CD14-positive monocyte (primary cell): Measurements from ENCODE around the gene KIDINS220. TPM values are rescaled to one million over a fixed set of nuclear protein-coding genes. Genes with fewer than 3 reads are reported as not detected.
A peak's percentile ranks its signal among the peaks of the same experiment; 100 is the strongest.

ENCODE experiments used
- DNase-seq, 3 donors: peaks; one replicate each; pipeline ENCODE4 v3.0.0-alpha.2; 2011 to 2022
- H2AFZ ChIP-seq: 2 replicates; pipeline ENCODE4 v1.6.0; 2012; ENCODE audit warnings: mild to moderate bottlenecking, low read depth, low read length, inconsistent platforms; ENCODE audit not compliant: insufficient read depth, poor library complexity, severe bottlenecking
- H3K27ac ChIP-seq, 2 donors: 1 replicate in 1 of 2; 2 replicates in 1 of 2; pipeline ENCODE4 v1.5.1; 2012 to 2013; ENCODE audit warnings: low read length in 2 of 2, control low read depth in 1 of 2, inconsistent platforms in 1 of 2, low read depth in 1 of 2, mild to moderate bottlenecking in 1 of 2
- H3K27me3 ChIP-seq, 2 donors: one replicate each; pipeline versions ENCODE4 v1.6.0 to v1.6.1; 2011 to 2013; ENCODE audit warnings: low read length in 2 of 2; ENCODE audit not compliant: control insufficient read depth in 2 of 2, insufficient read depth in 2 of 2
- H3K36me3 ChIP-seq, 2 donors: replicated peaks in 1 of 2; 1 replicate in 1 of 2; 2 replicates in 1 of 2; pipeline versions ENCODE4 v1.5.1 to v1.6.1; 2012 to 2013; ENCODE audit warnings: low read length in 2 of 2, control low read depth in 1 of 2, inconsistent platforms in 1 of 2, mild to moderate bottlenecking in 1 of 2; ENCODE audit not compliant: insufficient read depth in 2 of 2, control insufficient read depth in 1 of 2
- H3K4me1 ChIP-seq, 2 donors: 1 replicate in 1 of 2; 2 replicates in 1 of 2; pipeline versions ENCODE4 v1.5.1 to v1.6.1; 2012 to 2013; ENCODE audit warnings: low read length in 2 of 2, control low read depth in 1 of 2, inconsistent platforms in 1 of 2, mild to moderate bottlenecking in 1 of 2, moderate library complexity in 1 of 2; ENCODE audit not compliant: insufficient read depth in 2 of 2, control insufficient read depth in 1 of 2
- H3K4me2 ChIP-seq: replicated peaks from 2 replicates; pipeline ENCODE3; 2012; ENCODE audit warnings: low read length, moderate library complexity, mild to moderate bottlenecking; ENCODE audit not compliant: poor library complexity, severe bottlenecking; ENCODE audit errors: extremely low read depth
- H3K4me3 ChIP-seq, 3 experiments: fragments of 200-600 bp in 1 of 3; sonication (generic) in 1 of 3; replicated peaks in 1 of 3; 1 replicate in 2 of 3; 2 replicates in 1 of 3; pipeline ENCODE4 v1.5.1; 2011 to 2013; ENCODE audit warnings: low read length in 3 of 3, mild to moderate bottlenecking in 3 of 3, control low read depth in 2 of 3, low read depth in 2 of 3, inconsistent platforms in 1 of 3, moderate library complexity in 1 of 3
- H3K79me2 ChIP-seq: 2 replicates; pipeline ENCODE4 v1.6.0; 2012; ENCODE audit warnings: mild to moderate bottlenecking, control low read depth, inconsistent platforms, low read length, moderate library complexity; ENCODE audit not compliant: insufficient read depth
- H3K9ac ChIP-seq: 2 replicates; pipeline ENCODE4 v1.6.0; 2017; ENCODE audit warnings: low read length, mild to moderate bottlenecking; ENCODE audit not compliant: insufficient read depth, poor library complexity, severe bottlenecking
- H3K9me3 ChIP-seq, 2 donors: replicated peaks in 1 of 2; 1 replicate in 1 of 2; 2 replicates in 1 of 2; pipeline versions ENCODE4 v1.5.1 to v1.6.1; 2012 to 2013; ENCODE audit warnings: low read length in 2 of 2, control low read depth in 1 of 2; ENCODE audit not compliant: control insufficient read depth in 1 of 2, insufficient read depth in 1 of 2
- H4K20me1 ChIP-seq: 2 replicates; pipeline ENCODE4 v1.6.0; 2012; ENCODE audit warnings: mild to moderate bottlenecking, low read length, control low read depth, moderate library complexity; ENCODE audit not compliant: insufficient read depth
- H3K27ac Mint-ChIP-seq, 7 donors: one replicate each; pipeline ENCODE4 v1.8.0; 2020; ENCODE audit warnings: mild to moderate bottlenecking in 7 of 7, mixed read lengths in 7 of 7, moderate library complexity in 6 of 7, inconsistent platforms in 2 of 7
- H3K27me3 Mint-ChIP-seq, 3 donors: one replicate each; pipeline ENCODE4 v1.8.0; 2021 to 2022; ENCODE audit warnings: low read depth in 3 of 3, mild to moderate bottlenecking in 3 of 3, mixed read lengths in 3 of 3, moderate library complexity in 3 of 3, inconsistent platforms in 1 of 3
- H3K36me3 Mint-ChIP-seq, 2 donors: one replicate each; pipeline ENCODE4 v1.8.0; 2020; ENCODE audit warnings: mixed read lengths in 2 of 2, inconsistent platforms in 1 of 2, mild to moderate bottlenecking in 1 of 2
- H3K4me1 Mint-ChIP-seq: one replicate; pipeline ENCODE4 v1.8.0; 2020; ENCODE audit warnings: mild to moderate bottlenecking, mixed read lengths
- H3K4me3 Mint-ChIP-seq, 2 donors: one replicate each; pipeline ENCODE4 v1.8.0; 2020; ENCODE audit warnings: mild to moderate bottlenecking in 2 of 2, mixed read lengths in 2 of 2, moderate library complexity in 1 of 2
- H3K9me3 Mint-ChIP-seq, 7 donors: one replicate each; pipeline ENCODE4 v1.8.0; 2020 to 2022; ENCODE audit warnings: mixed read lengths in 7 of 7, mild to moderate bottlenecking in 6 of 7, moderate library complexity in 6 of 7, inconsistent platforms in 2 of 7
- CTCF ChIP-seq: fragments of 200-600 bp; IDR thresholded peaks from one replicate; pipeline ENCODE4 v1.8.0; 2022; ENCODE audit warnings: antibody characterized with exemption, mild to moderate bottlenecking
- WGBS: methylation state at CpG from one replicate; pipeline ENCODE4 v1.1.5; 2013; ENCODE audit warnings: missing lambda C conversion rate; ENCODE audit not compliant: insufficient coverage; 5-methylcytosine and 5-hydroxymethylcytosine counted together
- intact Hi-C, 2 donors: fragments of 100-400 bp; cut with micrococcal nuclease; formaldehyde crosslinking; loops; one replicate each; pipeline versions ENCODE4 v1.15.0 to v1.15.1; 2023
- polyA plus RNA-seq, 3 donors: library from polyadenylated mRNA; depleted of rRNA in 1 of 3; unstranded in 2 of 3; stranded (reverse) in 1 of 3; fragments of 300-500 nt in 2 of 3; fragments of >200 nt in 1 of 3; fragmentation: Illumina TruSeq in 2 of 3; gene quantifications; 1 replicate in 2 of 3; 2 replicates in 1 of 3; pipeline ENCODE4 v1.2.3, GENCODE V29; 2012 to 2021

Gene KIDINS220
- polyA plus RNA-seq, 3 donors: 12.1 to 26.7 (median 26.3) TPM

- Mint-ChIP-seq H3K4me3 (no peak overlapping the region), H3K36me3 (peaks cover 36 to 51% of the 10 kb centered on the region in 2 donors), H3K9me3 (peaks cover 0 to 4% (median 0%) of the 10 kb centered on the region in 7 donors), H3K27ac (no peak overlapping the region), H3K4me1 (no peaks in the 10 kb centered on the region), H3K27me3 (no peaks in the 10 kb centered on the region)
- Histone ChIP-seq H3K9me3 (no peaks in the 10 kb centered on the region), H3K4me3 (no peak overlapping the region), H3K4me2 (no peak overlapping the region), H3K27ac (no peak overlapping the region), H2AFZ (no peak overlapping the region), H3K4me1 (no peaks in the 10 kb centered on the region), H3K79me2 (no peaks in the 10 kb centered on the region), H3K9ac (no peak overlapping the region), H3K27me3 (no peaks in the 10 kb centered on the region), H4K20me1 (no peaks in the 10 kb centered on the region), H3K36me3 (peaks cover 11 to 34% of the 10 kb centered on the region in 2 donors)
- no CpG with 5 or more reads among the region's 1 CpG for WGBS
- TF ChIP-seq CTCF: no peak
- intact Hi-C loops: no loop called here
- no peak for DNase-seq
Observed at GRCh38 chr2:8858910-8859309, 21.5 kb upstream of the KIDINS220 start.

- intact Hi-C loops: no loop called here
- Histone ChIP-seq H4K20me1 (no peaks in the 10 kb centered on the region), H3K4me3 (no peak overlapping the region), H2AFZ (no peak overlapping the region), H3K4me1 (no peaks in the 10 kb centered on the region), H3K27me3 (no peaks in the 10 kb centered on the region), H3K27ac (no peak overlapping the region), H3K79me2 (no peaks in the 10 kb centered on the region), H3K36me3 (peaks cover 5 to 28% of the 10 kb centered on the region in 2 donors), H3K9me3 (no peaks in the 10 kb centered on the region), H3K4me2 (no peak overlapping the region), H3K9ac (no peak overlapping the region)
- DNase-seq: no peak
- no peak for TF ChIP-seq CTCF
- H3K27ac Mint-ChIP-seq: peak overlapping the region in 1 of 7 donors; percentile 13
- peaks cover 0 to 4% (median 0%) of the 10 kb centered on the region in 7 donors for H3K9me3 Mint-ChIP-seq
- no peaks in the 10 kb centered on the region for H3K27me3 Mint-ChIP-seq
- no peak overlapping the region for H3K4me3 Mint-ChIP-seq
- H3K4me1 Mint-ChIP-seq: no peaks in the 10 kb centered on the region
- 96% methylated on average over 4 of the region's 7 CpGs for WGBS
- H3K36me3 Mint-ChIP-seq: peaks cover 33 to 44% of the 10 kb centered on the region in 2 donors
Observed at GRCh38 chr2:8858264-8858663, 20.9 kb upstream of the KIDINS220 start.
